ENCODE data around the gene IWS1.

Gene IWS1

GRCh38 chr2:127542231-127542630 is 15.9 kb upstream of the IWS1 start:
- no peak for DNase-seq (ENCODE audit: extremely low spot score)
- CTCF ChIA-PET = no interaction called here
- TF ChIP-seq SUZ12 (IDR thresholded peaks at IDR 0.05) = no peak
- no peak for TF ChIP-seq BHLHE40 (IDR thresholded peaks at IDR 0.05; ENCODE audit: borderline replicate concordance)
- no peak for TF ChIP-seq HDGF (IDR thresholded peaks at IDR 0.05; ENCODE audit: borderline replicate concordance)
- TF ChIP-seq L3MBTL2 (conservative IDR thresholded peaks at IDR 0.05) = no peak
- TF ChIP-seq FOXA1 (IDR thresholded peaks at IDR 0.05) = no peak
- POLR2A ChIA-PET = interaction anchor here (1.9 kb wide), 1 partner anchor 16 kb away, joined by 12 read pairs; the partner anchor contains the start of gene IWS1

- DNase-seq (ENCODE audit: extremely low spot score) = no peak
- ChIA-PET POLR2A (interaction anchor here (1.9 kb wide), 1 partner anchor 15 kb away, joined by 12 read pairs; the partner anchor contains the start of gene IWS1), CTCF (no interaction called here)
- TF ChIP-seq CTBP1 (IDR thresholded peaks at IDR 0.05; ENCODE audit: borderline replicate concordance) (no peak), ZNF384 (IDR thresholded peaks at IDR 0.05) (no peak), ARNT (IDR thresholded peaks at IDR 0.05) (no peak), TARDBP (IDR thresholded peaks at IDR 0.05) (no peak), SP1 (IDR thresholded peaks at IDR 0.05) (no peak), L3MBTL2 (conservative IDR thresholded peaks at IDR 0.05) (no peak), SUZ12 (IDR thresholded peaks at IDR 0.05) (no peak), ELF4 (IDR thresholded peaks at IDR 0.05) (no peak), PKNOX1 (IDR thresholded peaks at IDR 0.05) (no peak), NFRKB (IDR thresholded peaks at IDR 0.05) (no peak), FOXM1 (IDR thresholded peaks at IDR 0.05; ENCODE audit: borderline replicate concordance) (no peak), FOXA1 (IDR thresholded peaks at IDR 0.05) (no peak)
These were observed 15.5 kb upstream of the IWS1 start for GRCh38 chr2:127541809-127542208.

- no peak for DNase-seq (ENCODE audit: extremely low spot score)
- ChIA-PET POLR2A (interaction anchor here (2.4 kb wide), 1 partner anchor 11 kb away, joined by 19 read pairs; the partner anchor contains the start of gene IWS1), CTCF (no interaction called here)
- no peak for TF ChIP-seq FOXA1 (IDR thresholded peaks at IDR 0.05)
- TF ChIP-seq PKNOX1 (IDR thresholded peaks at IDR 0.05) = no peak
- TF ChIP-seq BHLHE40 (IDR thresholded peaks at IDR 0.05; ENCODE audit: borderline replicate concordance) = no peak
- no peak for TF ChIP-seq HDGF (IDR thresholded peaks at IDR 0.05; ENCODE audit: borderline replicate concordance)
- TF ChIP-seq LEF1 (IDR thresholded peaks at IDR 0.05; ENCODE audit: borderline replicate concordance) = no peak
- TF ChIP-seq ARNT (IDR thresholded peaks at IDR 0.05) = no peak
- no peak for TF ChIP-seq CTBP1 (IDR thresholded peaks at IDR 0.05; ENCODE audit: borderline replicate concordance)
- TF ChIP-seq L3MBTL2 (conservative IDR thresholded peaks at IDR 0.05) = no peak
- no peak for TF ChIP-seq SUZ12 (IDR thresholded peaks at IDR 0.05)
- TF ChIP-seq ZNF384 (IDR thresholded peaks at IDR 0.05) = no peak
- no peak for TF ChIP-seq TARDBP (IDR thresholded peaks at IDR 0.05)
- TF ChIP-seq ELF4 (IDR thresholded peaks at IDR 0.05) = no peak
- no peak for TF ChIP-seq FOXK2 (IDR thresholded peaks at IDR 0.05)
- TF ChIP-seq SP1 (IDR thresholded peaks at IDR 0.05) = no peak
- TF ChIP-seq NFRKB (IDR thresholded peaks at IDR 0.05) = no peak
- no peak for TF ChIP-seq FOXM1 (IDR thresholded peaks at IDR 0.05; ENCODE audit: borderline replicate concordance)
These were observed 11.4 kb upstream of the IWS1 start for GRCh38 chr2:127537644-127538043.

- POLR2A ChIA-PET = interaction anchor here (2.4 kb wide), 1 partner anchor 10 kb away, joined by 19 read pairs; the partner anchor contains the start of gene IWS1
- CTCF ChIA-PET = no interaction called here
- no peak for TF ChIP-seq NFRKB (IDR thresholded peaks at IDR 0.05)
- no peak for TF ChIP-seq SP1 (IDR thresholded peaks at IDR 0.05)
- no peak for TF ChIP-seq TARDBP (IDR thresholded peaks at IDR 0.05)
- no peak for TF ChIP-seq ZNF384 (IDR thresholded peaks at IDR 0.05)
- no peak for DNase-seq (ENCODE audit: extremely low spot score)
These were observed 10.6 kb upstream of the IWS1 start for GRCh38 chr2:127536707-127537541.

GRCh38 chr2:127535918-127536317 is 9.6 kb upstream of the IWS1 start:
- TF ChIP-seq BHLHE40 (IDR thresholded peaks at IDR 0.05; ENCODE audit: borderline replicate concordance) (no peak), ELF4 (IDR thresholded peaks at IDR 0.05) (no peak), FOXM1 (IDR thresholded peaks at IDR 0.05; ENCODE audit: borderline replicate concordance) (no peak)
- ChIA-PET POLR2A (interaction anchor here (2.4 kb wide), 1 partner anchor 9 kb away, joined by 19 read pairs; the partner anchor contains the start of gene IWS1), CTCF (no interaction called here)
- DNase-seq (ENCODE audit: extremely low spot score) = no peak

GRCh38 chr2:127535422-127535901 is 9.2 kb upstream of the IWS1 start, which contains the start of gene MYO7B:
MYO7B (plus strand) TSS chr2:127535683; CDS start chr2:127559723, 24,040 bp downstream.
- ChIA-PET CTCF (no interaction called here), POLR2A (interaction anchor here (1.0 kb wide), 1 partner anchor 9 kb away, joined by 5 read pairs; the partner anchor contains the start of gene IWS1)
- no peak for DNase-seq (ENCODE audit: extremely low spot score)
- TF ChIP-seq CTBP1 (IDR thresholded peaks at IDR 0.05; ENCODE audit: borderline replicate concordance) (no peak), ARNT (IDR thresholded peaks at IDR 0.05) (no peak), HDGF (IDR thresholded peaks at IDR 0.05; ENCODE audit: borderline replicate concordance) (no peak), FOXA1 (IDR thresholded peaks at IDR 0.05) (no peak), LEF1 (IDR thresholded peaks at IDR 0.05; ENCODE audit: borderline replicate concordance) (no peak), ZNF384 (IDR thresholded peaks at IDR 0.05) (no peak), FOXM1 (IDR thresholded peaks at IDR 0.05; ENCODE audit: borderline replicate concordance) (no peak), NFRKB (IDR thresholded peaks at IDR 0.05) (no peak), PKNOX1 (IDR thresholded peaks at IDR 0.05) (no peak)

Data from HEK293T (cell line).